ENCODE measurements around the gene RHOBTB1.

DNA sequence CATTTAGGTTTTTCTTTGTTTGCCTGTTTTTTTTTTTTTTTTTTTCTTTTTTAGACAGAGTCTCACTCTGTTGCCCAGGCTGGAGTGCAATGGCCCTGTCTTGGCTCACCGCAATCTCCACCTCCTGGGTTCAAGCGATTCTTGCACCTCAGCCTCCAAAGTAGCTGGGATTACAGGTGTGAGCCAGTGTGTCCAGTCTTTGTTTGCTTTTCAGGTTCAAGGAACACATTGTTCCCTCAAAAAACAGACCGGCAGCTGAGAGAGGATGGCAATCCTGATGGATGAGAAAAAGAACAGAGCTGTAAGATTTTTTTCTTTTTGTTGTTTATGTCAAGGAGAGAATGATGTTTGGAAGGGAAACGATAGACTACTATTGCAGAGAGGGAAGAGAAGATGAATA is 23.3 kb upstream of the RHOBTB1 start:
- TF ChIP-seq BHLHE40 (IDR thresholded peaks at IDR 0.05; ENCODE audit: borderline replicate concordance) (no peak), FOXM1 (IDR thresholded peaks at IDR 0.05; ENCODE audit: borderline replicate concordance) (no peak), L3MBTL2 (conservative IDR thresholded peaks at IDR 0.05) (no peak), NFRKB (IDR thresholded peaks at IDR 0.05) (no peak), SP1 (IDR thresholded peaks at IDR 0.05) (no peak), HDGF (IDR thresholded peaks at IDR 0.05; ENCODE audit: borderline replicate concordance) (no peak), ARNT (IDR thresholded peaks at IDR 0.05) (no peak), PKNOX1 (IDR thresholded peaks at IDR 0.05) (no peak), FOXK2 (IDR thresholded peaks at IDR 0.05) (no peak), TARDBP (IDR thresholded peaks at IDR 0.05) (no peak), SUZ12 (IDR thresholded peaks at IDR 0.05) (no peak), ZNF384 (IDR thresholded peaks at IDR 0.05) (no peak)
